HepG2 (cell line): ENCODE data around the gene LEPROT. TPM values are rescaled to one million over a fixed set of nuclear protein-coding genes. Genes with fewer than 3 reads are reported as not detected.

ENCODE experiments used
- ZKSCAN1 ChIP-seq: fragments of 150-350 bp; IDR thresholded peaks from 2 replicates; pipeline ENCODE4 v1.6.1; 2014; ENCODE audit warnings: low read length
- ZMAT3 ChIP-seq: sonication (generic); formaldehyde crosslinking; conservative IDR thresholded peaks from 2 replicates; pipeline ENCODE4 v1.7.0; 2021; ENCODE audit warnings: missing genetic modification reagents
- ZNF317 ChIP-seq: sonication (generic); formaldehyde crosslinking; IDR thresholded peaks from 2 replicates; pipeline ENCODE4 v1.5.0; 2020; ENCODE audit warnings: mild to moderate bottlenecking, missing genetic modification reagents
- ZNF589 ChIP-seq: sonication (generic); formaldehyde crosslinking; conservative IDR thresholded peaks from 2 replicates; pipeline ENCODE4 v1.8.0; 2022; ENCODE audit warnings: mild to moderate bottlenecking, moderate library complexity, missing genetic modification reagents
- ZNF619 ChIP-seq: sonication (generic); formaldehyde crosslinking; IDR thresholded peaks from 2 replicates; pipeline ENCODE4 v1.4.0; 2020; ENCODE audit warnings: mild to moderate bottlenecking, missing genetic modification reagents
- ZNF670 ChIP-seq: sonication (generic); formaldehyde crosslinking; IDR thresholded peaks from 2 replicates; pipeline ENCODE4 v1.8.0; 2022; ENCODE audit warnings: mild to moderate bottlenecking, missing genetic modification reagents, borderline replicate concordance
- ZZZ3 ChIP-seq: sonication (generic); formaldehyde crosslinking; IDR thresholded peaks from 2 replicates; pipeline ENCODE4 v1.4.0; 2020; ENCODE audit warnings: missing genetic modification reagents, mild to moderate bottlenecking, borderline replicate concordance
- polyA plus RNA-seq, 8 experiments: library from polyadenylated mRNA; depleted of rRNA in 3 of 8; stranded (reverse) in 7 of 8; unstranded in 1 of 8; fragments of >200 nt; fragmentation: Illumina TruSeq in 4 of 8; extraction: Trizol in 4 of 8; gene quantifications; 2 replicates each; pipeline versions ENCODE4 v1.2.1 to v1.2.3, GENCODE V29; 2011 to 2016; ENCODE audit warnings: low read depth in 4 of 8, missing spikeins in 1 of 8, mixed read lengths in 1 of 8; ENCODE audit not compliant: insufficient read depth in 1 of 8
- total RNA-seq, 5 experiments: library from RNA; depleted of rRNA; stranded (reverse); fragments of >200 nt; fragmentation: Illumina TruSeq; extraction: Trizol; gene quantifications; 2 replicates each; pipeline ENCODE4 v1.2.3, GENCODE V29; 2016; ENCODE audit warnings: low read depth in 1 of 5
- TF ChIP-seq, protein P1 (sequence below): sonication (generic); formaldehyde crosslinking; conservative IDR thresholded peaks from 2 replicates; pipeline ENCODE4 v1.4.0; 2020; ENCODE audit warnings: mild to moderate bottlenecking, missing genetic modification reagents, moderate library complexity
- TF ChIP-seq, protein P2 (sequence below): IDR thresholded peaks from 2 replicates; pipeline ENCODE4 v1.6.1; 2018; ENCODE audit warnings: missing genetic modification reagents, mild to moderate bottlenecking, missing compliant biosample characterization
- TF ChIP-seq, protein P3 (sequence below): sonication (generic); formaldehyde crosslinking; IDR thresholded peaks from 2 replicates; pipeline ENCODE4 v1.4.0; 2020; ENCODE audit warnings: missing genetic modification reagents; ENCODE audit errors: not compliant biosample characterization
- TF ChIP-seq, protein P4 (sequence below): sonication (generic); formaldehyde crosslinking; IDR thresholded peaks from 2 replicates; pipeline ENCODE4 v1.8.1; 2023; ENCODE audit warnings: mild to moderate bottlenecking, missing genetic modification reagents
- TF ChIP-seq, protein P5 (sequence below): IDR thresholded peaks from 2 replicates; pipeline ENCODE4 v1.4.0; 2020; ENCODE audit warnings: mild to moderate bottlenecking, missing genetic modification reagents
- TF ChIP-seq, protein P6 (sequence below): sonication (generic); formaldehyde crosslinking; IDR thresholded peaks from 2 replicates; pipeline ENCODE4 v1.4.0; 2020; ENCODE audit warnings: missing genetic modification reagents, borderline replicate concordance

Gene LEPROT
- total and polyA plus RNA-seq, 2 of the 13 experiments (the other 11 are each of a cell fraction or from before 2014, with no cell fraction given), result 36.8 to 51.4 TPM

DNA sequence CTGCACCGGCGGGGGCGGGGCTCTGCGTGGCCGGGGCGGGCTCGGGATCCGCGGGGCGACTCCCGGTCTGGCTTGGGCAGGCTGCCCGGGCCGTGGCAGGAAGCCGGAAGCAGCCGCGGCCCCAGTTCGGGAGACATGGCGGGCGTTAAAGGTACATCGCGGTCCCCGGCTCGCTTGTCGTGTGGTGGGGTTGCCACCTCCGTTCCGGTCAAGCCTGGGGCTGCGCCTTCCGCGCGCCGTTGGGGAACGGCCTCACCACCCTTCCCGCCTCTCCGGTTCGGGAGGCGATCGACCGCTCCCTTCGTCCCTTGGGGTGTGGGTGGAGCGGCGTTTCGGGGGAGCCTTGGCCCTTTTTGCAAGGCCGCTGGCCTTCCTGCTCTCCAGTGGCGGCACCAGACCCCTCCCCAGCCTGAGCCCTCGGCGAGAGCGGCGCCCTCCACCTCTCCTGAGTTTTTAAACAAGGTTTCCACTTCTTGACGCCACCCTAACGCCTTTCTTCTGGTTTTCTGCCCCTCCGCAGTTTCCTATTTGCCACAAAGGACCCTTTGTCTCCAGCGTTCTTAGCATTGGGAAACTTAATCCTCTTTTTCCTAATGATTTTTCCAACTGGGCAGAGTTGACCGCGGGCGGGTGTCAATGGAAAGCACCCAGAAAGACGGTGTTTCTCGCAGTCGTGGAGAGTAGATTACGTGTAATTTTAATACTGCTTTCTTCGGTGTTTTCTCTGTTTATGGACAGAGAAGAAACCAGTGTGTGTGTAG is at the start of gene LEPROT, which contains the start of gene LEPR (continued):
- TF ChIP-seq, protein P1, sequence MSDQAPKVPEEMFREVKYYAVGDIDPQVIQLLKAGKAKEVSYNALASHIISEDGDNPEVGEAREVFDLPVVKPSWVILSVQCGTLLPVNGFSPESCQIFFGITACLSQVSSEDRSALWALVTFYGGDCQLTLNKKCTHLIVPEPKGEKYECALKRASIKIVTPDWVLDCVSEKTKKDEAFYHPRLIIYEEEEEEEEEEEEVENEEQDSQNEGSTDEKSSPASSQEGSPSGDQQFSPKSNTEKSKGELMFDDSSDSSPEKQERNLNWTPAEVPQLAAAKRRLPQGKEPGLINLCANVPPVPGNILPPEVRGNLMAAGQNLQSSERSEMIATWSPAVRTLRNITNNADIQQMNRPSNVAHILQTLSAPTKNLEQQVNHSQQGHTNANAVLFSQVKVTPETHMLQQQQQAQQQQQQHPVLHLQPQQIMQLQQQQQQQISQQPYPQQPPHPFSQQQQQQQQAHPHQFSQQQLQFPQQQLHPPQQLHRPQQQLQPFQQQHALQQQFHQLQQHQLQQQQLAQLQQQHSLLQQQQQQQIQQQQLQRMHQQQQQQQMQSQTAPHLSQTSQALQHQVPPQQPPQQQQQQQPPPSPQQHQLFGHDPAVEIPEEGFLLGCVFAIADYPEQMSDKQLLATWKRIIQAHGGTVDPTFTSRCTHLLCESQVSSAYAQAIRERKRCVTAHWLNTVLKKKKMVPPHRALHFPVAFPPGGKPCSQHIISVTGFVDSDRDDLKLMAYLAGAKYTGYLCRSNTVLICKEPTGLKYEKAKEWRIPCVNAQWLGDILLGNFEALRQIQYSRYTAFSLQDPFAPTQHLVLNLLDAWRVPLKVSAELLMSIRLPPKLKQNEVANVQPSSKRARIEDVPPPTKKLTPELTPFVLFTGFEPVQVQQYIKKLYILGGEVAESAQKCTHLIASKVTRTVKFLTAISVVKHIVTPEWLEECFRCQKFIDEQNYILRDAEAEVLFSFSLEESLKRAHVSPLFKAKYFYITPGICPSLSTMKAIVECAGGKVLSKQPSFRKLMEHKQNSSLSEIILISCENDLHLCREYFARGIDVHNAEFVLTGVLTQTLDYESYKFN (CRISPR knock-in tag), result 0 out of 2 replicates have a peak, but pooled peaks have one; percentile 25
- TF ChIP-seq, protein P2, sequence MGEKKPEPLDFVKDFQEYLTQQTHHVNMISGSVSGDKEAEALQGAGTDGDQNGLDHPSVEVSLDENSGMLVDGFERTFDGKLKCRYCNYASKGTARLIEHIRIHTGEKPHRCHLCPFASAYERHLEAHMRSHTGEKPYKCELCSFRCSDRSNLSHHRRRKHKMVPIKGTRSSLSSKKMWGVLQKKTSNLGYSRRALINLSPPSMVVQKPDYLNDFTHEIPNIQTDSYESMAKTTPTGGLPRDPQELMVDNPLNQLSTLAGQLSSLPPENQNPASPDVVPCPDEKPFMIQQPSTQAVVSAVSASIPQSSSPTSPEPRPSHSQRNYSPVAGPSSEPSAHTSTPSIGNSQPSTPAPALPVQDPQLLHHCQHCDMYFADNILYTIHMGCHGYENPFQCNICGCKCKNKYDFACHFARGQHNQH (CRISPR knock-in tag), result peak; percentile 39; the same call in 1 of the 2 replicates
- TF ChIP-seq ZNF619 (no peak), ZNF589 (CRISPR knock-in tag) (no peak), ZNF670 (peak; percentile 63; the same call in 1 of the 2 replicates), ZMAT3 (CRISPR knock-in tag) (0 out of 2 replicates have a peak, but pooled peaks have one; percentile 66), ZNF317 (CRISPR knock-in tag) (peak; percentile 75; the same call in 1 of the 2 replicates), ZZZ3 (CRISPR knock-in tag) (peak; percentile 62; the same call in 1 of the 2 replicates), ZKSCAN1 (no peak)
- TF ChIP-seq, protein P3, sequence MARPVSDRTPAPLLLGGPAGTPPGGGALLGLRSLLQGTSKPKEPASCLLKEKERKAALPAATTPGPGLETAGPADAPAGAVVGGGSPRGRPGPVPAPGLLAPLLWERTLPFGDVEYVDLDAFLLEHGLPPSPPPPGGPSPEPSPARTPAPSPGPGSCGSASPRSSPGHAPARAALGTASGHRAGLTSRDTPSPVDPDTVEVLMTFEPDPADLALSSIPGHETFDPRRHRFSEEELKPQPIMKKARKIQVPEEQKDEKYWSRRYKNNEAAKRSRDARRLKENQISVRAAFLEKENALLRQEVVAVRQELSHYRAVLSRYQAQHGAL, result peak; percentile 71
- TF ChIP-seq, protein P4, sequence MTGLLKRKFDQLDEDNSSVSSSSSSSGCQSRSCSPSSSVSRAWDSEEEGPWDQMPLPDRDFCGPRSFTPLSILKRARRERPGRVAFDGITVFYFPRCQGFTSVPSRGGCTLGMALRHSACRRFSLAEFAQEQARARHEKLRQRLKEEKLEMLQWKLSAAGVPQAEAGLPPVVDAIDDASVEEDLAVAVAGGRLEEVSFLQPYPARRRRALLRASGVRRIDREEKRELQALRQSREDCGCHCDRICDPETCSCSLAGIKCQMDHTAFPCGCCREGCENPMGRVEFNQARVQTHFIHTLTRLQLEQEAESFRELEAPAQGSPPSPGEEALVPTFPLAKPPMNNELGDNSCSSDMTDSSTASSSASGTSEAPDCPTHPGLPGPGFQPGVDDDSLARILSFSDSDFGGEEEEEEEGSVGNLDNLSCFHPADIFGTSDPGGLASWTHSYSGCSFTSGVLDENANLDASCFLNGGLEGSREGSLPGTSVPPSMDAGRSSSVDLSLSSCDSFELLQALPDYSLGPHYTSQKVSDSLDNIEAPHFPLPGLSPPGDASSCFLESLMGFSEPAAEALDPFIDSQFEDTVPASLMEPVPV (CRISPR knock-in tag), result no peak
- TF ChIP-seq, protein P5, sequence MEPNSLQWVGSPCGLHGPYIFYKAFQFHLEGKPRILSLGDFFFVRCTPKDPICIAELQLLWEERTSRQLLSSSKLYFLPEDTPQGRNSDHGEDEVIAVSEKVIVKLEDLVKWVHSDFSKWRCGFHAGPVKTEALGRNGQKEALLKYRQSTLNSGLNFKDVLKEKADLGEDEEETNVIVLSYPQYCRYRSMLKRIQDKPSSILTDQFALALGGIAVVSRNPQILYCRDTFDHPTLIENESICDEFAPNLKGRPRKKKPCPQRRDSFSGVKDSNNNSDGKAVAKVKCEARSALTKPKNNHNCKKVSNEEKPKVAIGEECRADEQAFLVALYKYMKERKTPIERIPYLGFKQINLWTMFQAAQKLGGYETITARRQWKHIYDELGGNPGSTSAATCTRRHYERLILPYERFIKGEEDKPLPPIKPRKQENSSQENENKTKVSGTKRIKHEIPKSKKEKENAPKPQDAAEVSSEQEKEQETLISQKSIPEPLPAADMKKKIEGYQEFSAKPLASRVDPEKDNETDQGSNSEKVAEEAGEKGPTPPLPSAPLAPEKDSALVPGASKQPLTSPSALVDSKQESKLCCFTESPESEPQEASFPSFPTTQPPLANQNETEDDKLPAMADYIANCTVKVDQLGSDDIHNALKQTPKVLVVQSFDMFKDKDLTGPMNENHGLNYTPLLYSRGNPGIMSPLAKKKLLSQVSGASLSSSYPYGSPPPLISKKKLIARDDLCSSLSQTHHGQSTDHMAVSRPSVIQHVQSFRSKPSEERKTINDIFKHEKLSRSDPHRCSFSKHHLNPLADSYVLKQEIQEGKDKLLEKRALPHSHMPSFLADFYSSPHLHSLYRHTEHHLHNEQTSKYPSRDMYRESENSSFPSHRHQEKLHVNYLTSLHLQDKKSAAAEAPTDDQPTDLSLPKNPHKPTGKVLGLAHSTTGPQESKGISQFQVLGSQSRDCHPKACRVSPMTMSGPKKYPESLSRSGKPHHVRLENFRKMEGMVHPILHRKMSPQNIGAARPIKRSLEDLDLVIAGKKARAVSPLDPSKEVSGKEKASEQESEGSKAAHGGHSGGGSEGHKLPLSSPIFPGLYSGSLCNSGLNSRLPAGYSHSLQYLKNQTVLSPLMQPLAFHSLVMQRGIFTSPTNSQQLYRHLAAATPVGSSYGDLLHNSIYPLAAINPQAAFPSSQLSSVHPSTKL (CRISPR knock-in tag), result peak; percentile 37; the same call in 1 of the 2 replicates
- TF ChIP-seq, protein P6, sequence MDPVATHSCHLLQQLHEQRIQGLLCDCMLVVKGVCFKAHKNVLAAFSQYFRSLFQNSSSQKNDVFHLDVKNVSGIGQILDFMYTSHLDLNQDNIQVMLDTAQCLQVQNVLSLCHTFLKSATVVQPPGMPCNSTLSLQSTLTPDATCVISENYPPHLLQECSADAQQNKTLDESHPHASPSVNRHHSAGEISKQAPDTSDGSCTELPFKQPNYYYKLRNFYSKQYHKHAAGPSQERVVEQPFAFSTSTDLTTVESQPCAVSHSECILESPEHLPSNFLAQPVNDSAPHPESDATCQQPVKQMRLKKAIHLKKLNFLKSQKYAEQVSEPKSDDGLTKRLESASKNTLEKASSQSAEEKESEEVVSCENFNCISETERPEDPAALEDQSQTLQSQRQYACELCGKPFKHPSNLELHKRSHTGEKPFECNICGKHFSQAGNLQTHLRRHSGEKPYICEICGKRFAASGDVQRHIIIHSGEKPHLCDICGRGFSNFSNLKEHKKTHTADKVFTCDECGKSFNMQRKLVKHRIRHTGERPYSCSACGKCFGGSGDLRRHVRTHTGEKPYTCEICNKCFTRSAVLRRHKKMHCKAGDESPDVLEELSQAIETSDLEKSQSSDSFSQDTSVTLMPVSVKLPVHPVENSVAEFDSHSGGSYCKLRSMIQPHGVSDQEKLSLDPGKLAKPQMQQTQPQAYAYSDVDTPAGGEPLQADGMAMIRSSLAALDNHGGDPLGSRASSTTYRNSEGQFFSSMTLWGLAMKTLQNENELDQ (CRISPR knock-in tag), result no peak
